Measurements from ENCODE around the gene KCNH2.

The KCNH2 gene

DNA sequence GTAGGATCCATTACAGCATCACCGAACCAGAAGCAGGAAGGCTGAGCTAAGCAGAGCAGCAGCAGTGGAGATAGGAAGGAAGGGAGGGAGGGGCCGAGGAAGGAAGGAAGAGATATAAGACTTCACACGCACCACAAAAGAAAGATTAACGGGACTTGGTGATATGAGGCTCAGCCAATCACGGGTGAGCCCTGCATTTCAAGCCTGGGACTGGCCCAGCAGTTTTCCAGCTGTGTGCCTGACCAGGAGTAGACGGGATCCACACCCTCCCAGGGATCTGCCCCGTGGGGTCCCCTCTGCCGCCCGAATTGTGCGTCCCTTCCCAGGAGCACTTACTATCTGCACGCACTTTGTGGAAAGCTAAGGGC lies 30.0 kb upstream of the KCNH2 start:
- Mint-ChIP-seq H3K27me3 (peaks cover 22 to 52% of the 10 kb centered on the region in 2 donors), H3K36me3 (no peaks in the 10 kb centered on the region), H3K9me3 (no peaks in the 10 kb centered on the region), H3K4me3 (peak overlapping the region; percentile 62 to 69), H3K27ac (peak overlapping the region; percentile 71), H3K4me1 (peaks cover 13 to 18% of the 10 kb centered on the region in 2 donors)
- no peak for ATAC-seq (replicated peaks)
- DNase-seq: no peak

DNA sequence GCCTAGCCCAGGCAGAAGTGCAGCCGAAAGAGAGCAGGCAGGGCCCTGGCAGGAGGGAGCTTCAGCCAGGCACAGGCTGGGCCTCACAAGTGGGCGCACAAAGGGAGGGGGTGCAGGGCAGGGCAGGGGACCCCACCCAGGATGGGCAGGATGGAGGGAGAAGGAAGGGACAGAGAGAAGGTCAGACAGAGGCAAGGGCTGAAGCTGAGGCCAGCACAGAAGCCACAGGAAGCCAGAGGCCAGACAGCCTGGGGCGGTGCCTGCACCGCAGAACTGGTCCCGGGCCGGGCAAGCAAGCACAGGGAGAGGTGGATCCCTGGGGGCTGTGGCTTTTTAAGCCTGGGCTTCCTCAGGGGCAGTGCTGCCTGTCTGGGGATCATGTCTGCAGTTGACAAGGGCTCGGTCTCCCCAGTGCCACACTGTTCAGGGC lies 29.4 kb upstream of the KCNH2 start:
- Mint-ChIP-seq H3K27ac (peak overlapping the region; percentile 32), H3K9me3 (no peaks in the 10 kb centered on the region), H3K4me3 (peak overlapping the region in 1 of 2 donors; percentile 61), H3K36me3 (no peaks in the 10 kb centered on the region), H3K27me3 (peaks cover 18 to 50% of the 10 kb centered on the region in 2 donors), H3K4me1 (peaks cover 11% of the 10 kb centered on the region in 2 donors)
- ATAC-seq (replicated peaks): no peak
- DNase-seq: no peak

DNA sequence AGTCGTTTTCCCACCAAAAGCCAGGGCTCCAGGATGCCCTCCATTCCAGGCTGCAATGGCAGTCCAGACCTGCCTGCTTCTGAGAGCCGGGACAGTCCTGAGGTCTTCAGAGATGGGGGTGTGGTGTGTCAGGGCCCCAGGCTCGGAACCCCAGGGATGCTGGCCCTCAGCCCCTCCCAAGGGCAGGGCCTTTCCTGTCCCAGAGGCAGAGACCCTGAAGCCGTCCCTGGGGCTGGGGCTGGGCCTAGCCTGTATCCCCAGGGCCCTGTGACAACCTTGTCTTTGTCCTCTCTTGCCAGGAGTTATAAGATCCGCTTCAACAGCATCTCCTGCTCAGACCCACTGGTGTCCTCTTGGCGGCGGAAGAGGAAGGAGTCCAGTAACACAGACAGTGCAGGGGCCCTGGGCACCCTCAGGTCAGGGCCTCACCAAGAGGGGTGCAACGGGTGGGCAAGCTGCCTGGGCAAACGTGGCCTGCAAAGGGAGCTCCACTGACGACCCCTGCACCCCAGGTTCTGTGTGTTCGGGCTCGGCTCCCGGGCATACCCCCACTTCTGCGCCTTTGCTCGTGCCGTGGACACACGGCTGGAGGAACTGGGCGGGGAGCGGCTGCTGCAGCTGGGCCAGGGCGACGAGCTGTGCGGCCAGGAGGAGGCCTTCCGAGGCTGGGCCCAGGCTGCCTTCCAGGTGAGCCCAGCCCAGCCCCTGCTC lies 28.6 kb upstream of the KCNH2 start:
- Mint-ChIP-seq H3K27ac (no peak overlapping the region), H3K4me3 (no peak overlapping the region)

GRCh38 chr7:151005566-151005965 lies 27.4 kb upstream of the KCNH2 start:
- Mint-ChIP-seq H3K4me3 (no peak overlapping the region), H3K9me3 (no peaks in the 10 kb centered on the region), H3K27me3 (peaks cover 16 to 51% of the 10 kb centered on the region in 2 donors), H3K27ac (no peak overlapping the region), H3K4me1 (peaks cover 4 to 7% of the 10 kb centered on the region in 2 donors), H3K36me3 (no peaks in the 10 kb centered on the region)
- ATAC-seq (replicated peaks) (no peak), DNase-seq (no peak)

More for the DNA sequence above, 28.6 kb upstream of the KCNH2 start:
- H3K36me3 Mint-ChIP-seq: no peaks in the 10 kb centered on the region
- peaks cover 9% of the 10 kb centered on the region in 2 donors for H3K4me1 Mint-ChIP-seq
- peaks cover 13 to 49% of the 10 kb centered on the region in 2 donors for H3K27me3 Mint-ChIP-seq
- ATAC-seq (replicated peaks) (no peak), DNase-seq (no peak)
- no peaks in the 10 kb centered on the region for H3K9me3 Mint-ChIP-seq

DNA sequence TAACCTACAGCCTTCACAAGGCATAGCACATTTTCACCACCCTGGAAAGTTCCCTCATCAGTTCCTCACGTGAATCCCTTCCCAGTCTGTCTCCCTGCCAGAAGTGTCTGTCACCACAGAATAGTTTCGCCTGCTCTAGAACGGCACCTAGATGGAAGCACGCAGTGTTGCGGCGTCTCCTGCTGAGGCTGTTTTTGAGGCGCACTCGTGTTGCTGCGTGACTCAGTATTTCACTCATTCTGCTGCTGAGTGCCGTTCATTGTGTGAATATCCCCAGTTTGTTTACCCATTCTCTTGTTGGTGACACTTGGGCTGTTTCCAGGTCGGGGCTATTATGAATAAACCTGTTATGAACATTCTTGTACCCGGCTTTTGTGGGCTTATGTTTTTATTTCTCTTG lies 25.5 kb upstream of the KCNH2 start:
- no peaks in the 10 kb centered on the region for H3K9me3 Mint-ChIP-seq
- H3K27me3 Mint-ChIP-seq: peaks cover 21 to 54% of the 10 kb centered on the region in 2 donors
- H3K27ac Mint-ChIP-seq: no peak overlapping the region
- no peaks in the 10 kb centered on the region for H3K36me3 Mint-ChIP-seq
- H3K4me1 Mint-ChIP-seq: peaks cover 0 to 7% of the 10 kb centered on the region in 2 donors
- DNase-seq (no peak), ATAC-seq (replicated peaks) (no peak)
- H3K4me3 Mint-ChIP-seq: no peak overlapping the region

DNA sequence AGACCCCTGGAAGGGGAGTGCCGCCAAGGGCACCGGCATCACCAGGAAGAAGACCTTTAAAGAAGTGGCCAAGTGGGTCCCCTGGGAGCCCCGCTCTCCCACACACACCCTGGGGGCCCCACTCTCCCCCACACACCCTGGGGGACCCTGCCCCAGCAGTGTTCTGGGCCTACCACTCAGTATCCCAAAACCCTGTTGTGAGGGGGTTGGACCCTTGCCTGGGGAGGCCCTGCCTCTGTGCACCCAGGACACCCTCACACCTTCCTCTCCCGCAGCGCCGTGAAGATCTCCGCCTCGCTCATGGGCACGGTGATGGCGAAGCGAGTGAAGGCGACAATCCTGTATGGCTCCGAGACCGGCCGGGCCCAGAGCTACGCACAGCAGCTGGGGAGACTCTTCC lies 23.4 kb upstream of the KCNH2 start:
- H3K9me3 Mint-ChIP-seq: no peaks in the 10 kb centered on the region
- no peak for DNase-seq
- peaks cover 35 to 59% of the 10 kb centered on the region in 2 donors for H3K27me3 Mint-ChIP-seq
- no peak overlapping the region for H3K4me3 Mint-ChIP-seq
- no peaks in the 10 kb centered on the region for H3K36me3 Mint-ChIP-seq
- ATAC-seq (replicated peaks): no peak
- H3K27ac Mint-ChIP-seq: no peak overlapping the region
- H3K4me1 Mint-ChIP-seq: peaks cover 0 to 4% of the 10 kb centered on the region in 2 donors

DNA sequence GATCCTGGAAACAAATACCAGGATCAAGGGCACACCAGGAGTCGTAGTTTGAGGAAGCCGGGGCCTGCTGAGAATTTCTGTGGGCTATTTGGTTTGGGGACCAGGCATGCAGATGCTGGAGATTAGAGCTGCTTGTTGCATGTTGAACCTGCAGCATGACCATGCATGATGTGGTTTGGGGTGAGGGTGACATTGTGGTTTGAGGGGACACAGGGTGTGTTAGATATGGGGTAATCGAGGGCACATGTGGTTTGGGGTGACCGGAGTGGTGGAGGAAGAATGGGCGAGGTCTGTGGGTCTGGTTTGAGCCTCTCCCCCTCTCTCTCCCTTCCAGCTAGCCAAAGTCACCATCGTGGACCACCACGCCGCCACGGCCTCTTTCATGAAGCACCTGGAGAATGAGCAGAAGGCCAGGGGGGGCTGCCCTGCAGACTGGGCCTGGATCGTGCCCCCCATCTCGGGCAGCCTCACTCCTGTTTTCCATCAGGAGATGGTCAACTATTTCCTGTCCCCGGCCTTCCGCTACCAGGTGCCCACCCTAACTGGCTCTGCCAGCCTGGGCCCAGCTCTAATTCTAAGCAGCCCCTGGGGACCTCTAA lies 22.9 kb upstream of the KCNH2 start:
- Mint-ChIP-seq H3K9me3 (no peaks in the 10 kb centered on the region), H3K27me3 (peaks cover 39 to 63% of the 10 kb centered on the region in 2 donors), H3K4me1 (peaks cover 0 to 8% of the 10 kb centered on the region in 2 donors), H3K4me3 (no peak overlapping the region), H3K27ac (no peak overlapping the region), H3K36me3 (no peaks in the 10 kb centered on the region)
- ATAC-seq (replicated peaks) (no peak), DNase-seq (no peak)

GRCh38 chr7:150999497-151000230 lies 21.5 kb upstream of the KCNH2 start:
- H3K4me1 Mint-ChIP-seq: peaks cover 2 to 8% of the 10 kb centered on the region in 2 donors
- H3K27ac Mint-ChIP-seq: no peak overlapping the region
- no peaks in the 10 kb centered on the region for H3K36me3 Mint-ChIP-seq
- DNase-seq (no peak), ATAC-seq (replicated peaks) (no peak)
- H3K9me3 Mint-ChIP-seq: no peaks in the 10 kb centered on the region
- H3K4me3 Mint-ChIP-seq: no peak overlapping the region
- peaks cover 39 to 63% of the 10 kb centered on the region in 2 donors for H3K27me3 Mint-ChIP-seq

GRCh38 chr7:150999001-150999400 lies 20.9 kb upstream of the KCNH2 start:
- ATAC-seq (replicated peaks) (no peak), DNase-seq (no peak)
- Mint-ChIP-seq H3K9me3 (no peaks in the 10 kb centered on the region), H3K27me3 (peaks cover 39 to 63% of the 10 kb centered on the region in 2 donors), H3K4me1 (peaks cover 2 to 8% of the 10 kb centered on the region in 2 donors), H3K4me3 (no peak overlapping the region), H3K27ac (no peak overlapping the region), H3K36me3 (no peaks in the 10 kb centered on the region)

GRCh38 chr7:150998341-150998740 lies 20.2 kb upstream of the KCNH2 start:
- ATAC-seq (replicated peaks): no peak
- no peaks in the 10 kb centered on the region for H3K9me3 Mint-ChIP-seq
- H3K27ac Mint-ChIP-seq: no peak overlapping the region
- H3K36me3 Mint-ChIP-seq: no peaks in the 10 kb centered on the region
- peaks cover 39 to 58% of the 10 kb centered on the region in 2 donors for H3K27me3 Mint-ChIP-seq
- no peak for DNase-seq
- peaks cover 2 to 8% of the 10 kb centered on the region in 2 donors for H3K4me1 Mint-ChIP-seq
- no peak overlapping the region for H3K4me3 Mint-ChIP-seq

DNA sequence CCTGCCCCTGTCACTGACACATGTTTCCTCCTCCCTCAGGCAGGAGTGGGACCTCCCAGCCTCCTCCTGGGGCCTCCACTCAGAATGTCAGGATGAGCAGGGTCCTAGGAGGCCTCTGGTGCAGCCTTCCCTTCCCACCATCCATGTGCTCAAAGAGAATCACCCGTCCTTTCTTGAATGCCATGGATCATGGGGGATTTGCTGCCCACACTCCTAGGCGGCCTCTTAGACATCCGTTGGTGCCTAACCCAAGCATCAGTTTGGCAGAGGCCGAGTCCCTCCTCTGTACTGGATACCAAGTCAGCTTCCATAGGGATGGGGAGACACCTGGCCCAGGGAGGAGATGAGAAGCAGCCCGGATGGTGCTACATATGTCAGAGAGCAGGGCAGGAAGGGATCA lies 19.7 kb upstream of the KCNH2 start:
- Mint-ChIP-seq H3K9me3 (no peaks in the 10 kb centered on the region), H3K4me3 (no peak overlapping the region), H3K4me1 (peaks cover 2 to 8% of the 10 kb centered on the region in 2 donors), H3K27ac (no peak overlapping the region), H3K36me3 (no peaks in the 10 kb centered on the region), H3K27me3 (peaks cover 41 to 57% of the 10 kb centered on the region in 2 donors)
- ATAC-seq (replicated peaks) (no peak), DNase-seq (no peak)

GRCh38 chr7:150997075-150997511 lies 19.0 kb upstream of the KCNH2 start:
- Mint-ChIP-seq H3K36me3 (peaks cover 0 to 1% of the 10 kb centered on the region in 2 donors), H3K9me3 (no peaks in the 10 kb centered on the region), H3K4me3 (no peak overlapping the region), H3K27me3 (peaks cover 45 to 59% of the 10 kb centered on the region in 2 donors), H3K27ac (no peak overlapping the region), H3K4me1 (peaks cover 2 to 8% of the 10 kb centered on the region in 2 donors)
- DNase-seq: no peak
- ATAC-seq (replicated peaks): no peak

GRCh38 chr7:150996376-150997074 lies 18.4 kb upstream of the KCNH2 start:
- no peak overlapping the region for H3K27ac Mint-ChIP-seq
- peaks cover 0 to 1% of the 10 kb centered on the region in 2 donors for H3K36me3 Mint-ChIP-seq
- no peak for ATAC-seq (replicated peaks)
- H3K9me3 Mint-ChIP-seq: no peaks in the 10 kb centered on the region
- no peak overlapping the region for H3K4me3 Mint-ChIP-seq
- peaks cover 45 to 54% of the 10 kb centered on the region in 2 donors for H3K27me3 Mint-ChIP-seq
- DNase-seq: no peak
- H3K4me1 Mint-ChIP-seq: peaks cover 2 to 8% of the 10 kb centered on the region in 2 donors
